Measurements from ENCODE around the gene EFTUD2.

Gene EFTUD2

GRCh38 chr17:44910231-44911106, 11.2 kb upstream of the EFTUD2 start:
- DNase-seq = no peak

DNA sequence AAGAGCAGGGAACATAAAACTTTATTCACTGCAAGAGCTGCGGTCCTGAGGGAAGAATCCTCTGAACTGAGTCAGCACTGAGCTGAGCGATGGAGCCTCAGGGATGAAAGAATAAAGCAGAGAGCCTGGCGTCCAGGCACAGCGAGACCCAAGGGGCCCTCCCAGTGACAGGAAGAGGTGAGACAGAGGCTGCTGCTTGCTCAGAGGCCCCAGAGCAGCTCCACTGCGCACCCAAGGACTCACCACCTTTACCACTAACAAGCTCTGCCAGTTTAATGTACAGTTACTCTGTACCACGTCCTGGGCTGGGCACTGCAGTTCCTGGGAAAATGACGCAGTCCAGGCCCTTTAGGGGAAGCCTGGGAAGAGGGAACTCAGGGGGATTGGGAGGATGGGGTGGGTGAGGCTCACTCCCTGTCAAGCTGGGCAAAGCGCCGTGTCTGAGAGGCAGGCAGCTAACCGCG, 10.5 kb upstream of the EFTUD2 start:
- DNase-seq = no peak

DNA sequence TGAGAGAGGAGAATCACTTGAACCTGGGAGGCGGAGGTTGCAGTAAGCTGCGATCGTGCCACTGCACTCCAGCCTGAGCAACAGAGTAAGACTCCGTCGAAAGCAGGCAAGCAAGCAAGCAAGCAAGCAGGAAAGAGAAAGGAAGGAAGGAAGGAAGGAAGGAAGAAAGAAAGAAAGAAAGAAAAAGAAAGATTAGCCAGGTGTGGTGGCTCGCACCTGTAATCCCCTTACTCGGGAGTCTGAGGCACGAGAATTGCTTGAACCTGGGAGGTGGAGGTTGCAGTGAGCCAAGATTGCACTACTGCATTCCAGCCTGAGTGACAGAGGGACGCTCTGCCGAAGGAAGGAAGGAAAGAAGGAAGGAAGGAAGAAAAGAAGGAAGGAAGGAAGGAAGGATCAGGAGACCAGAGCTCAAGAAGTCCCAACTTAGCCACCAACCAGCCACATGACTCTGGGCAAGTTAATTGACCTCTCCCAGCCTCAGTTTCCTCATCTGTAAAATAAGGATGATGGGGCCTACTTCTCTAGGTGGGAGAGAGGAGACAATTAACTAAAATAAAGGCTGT, 9.6 kb upstream of the EFTUD2 start:
- no peak for DNase-seq

- DNase-seq = no peak
Observed at GRCh38 chr17:44907729-44908470, 8.7 kb upstream of the EFTUD2 start.

DNA sequence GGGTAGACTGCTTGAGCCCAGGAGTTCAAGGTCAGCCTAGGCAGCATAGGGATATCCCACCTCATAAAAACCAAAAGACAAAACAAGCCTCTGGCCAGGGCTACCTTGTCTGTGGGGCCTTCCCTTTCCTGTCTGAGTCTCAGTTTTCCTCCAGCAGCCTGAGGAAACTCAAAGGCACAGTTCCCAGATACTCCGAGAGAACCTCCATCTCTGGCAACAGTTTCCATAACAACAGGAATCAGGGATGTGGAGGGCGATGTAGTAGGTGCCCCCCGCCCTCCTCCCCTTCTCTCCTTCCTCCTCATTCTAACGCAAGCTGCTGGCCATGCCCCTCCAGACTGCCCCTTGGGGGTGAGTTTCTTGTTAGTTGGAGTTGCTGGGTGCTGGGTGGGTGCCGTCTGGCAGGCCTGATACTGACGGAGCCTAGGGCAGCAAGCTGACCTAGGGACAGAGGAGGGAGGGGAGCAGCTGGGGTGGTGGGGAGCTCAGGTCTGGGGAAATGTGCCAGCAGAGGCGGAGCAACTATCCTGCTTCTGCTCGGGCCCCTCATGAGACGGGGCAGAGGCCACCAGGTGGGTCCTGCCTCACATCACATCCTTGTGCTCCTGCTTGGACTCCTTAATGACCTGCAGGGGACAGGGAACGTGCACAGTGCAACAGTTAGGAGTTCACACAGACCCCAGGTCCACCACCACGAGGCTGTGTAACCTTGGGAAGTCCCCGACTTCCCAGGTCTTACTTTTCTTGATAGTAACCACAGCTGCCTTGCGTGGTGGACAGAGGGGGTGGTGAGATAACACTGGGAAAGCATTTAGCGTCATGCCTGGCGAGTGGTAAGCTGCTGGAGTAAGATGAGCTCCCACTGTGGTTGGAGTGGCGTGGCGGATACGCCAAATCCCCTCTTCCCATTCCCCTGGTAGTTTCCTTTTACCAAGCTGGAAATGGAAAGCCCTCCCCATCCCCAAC, 7.8 kb upstream of the EFTUD2 start:
- DNase-seq = no peak

- no peak for DNase-seq
Observed at GRCh38 chr17:44906010-44906646, 6.9 kb upstream of the EFTUD2 start.

DNA sequence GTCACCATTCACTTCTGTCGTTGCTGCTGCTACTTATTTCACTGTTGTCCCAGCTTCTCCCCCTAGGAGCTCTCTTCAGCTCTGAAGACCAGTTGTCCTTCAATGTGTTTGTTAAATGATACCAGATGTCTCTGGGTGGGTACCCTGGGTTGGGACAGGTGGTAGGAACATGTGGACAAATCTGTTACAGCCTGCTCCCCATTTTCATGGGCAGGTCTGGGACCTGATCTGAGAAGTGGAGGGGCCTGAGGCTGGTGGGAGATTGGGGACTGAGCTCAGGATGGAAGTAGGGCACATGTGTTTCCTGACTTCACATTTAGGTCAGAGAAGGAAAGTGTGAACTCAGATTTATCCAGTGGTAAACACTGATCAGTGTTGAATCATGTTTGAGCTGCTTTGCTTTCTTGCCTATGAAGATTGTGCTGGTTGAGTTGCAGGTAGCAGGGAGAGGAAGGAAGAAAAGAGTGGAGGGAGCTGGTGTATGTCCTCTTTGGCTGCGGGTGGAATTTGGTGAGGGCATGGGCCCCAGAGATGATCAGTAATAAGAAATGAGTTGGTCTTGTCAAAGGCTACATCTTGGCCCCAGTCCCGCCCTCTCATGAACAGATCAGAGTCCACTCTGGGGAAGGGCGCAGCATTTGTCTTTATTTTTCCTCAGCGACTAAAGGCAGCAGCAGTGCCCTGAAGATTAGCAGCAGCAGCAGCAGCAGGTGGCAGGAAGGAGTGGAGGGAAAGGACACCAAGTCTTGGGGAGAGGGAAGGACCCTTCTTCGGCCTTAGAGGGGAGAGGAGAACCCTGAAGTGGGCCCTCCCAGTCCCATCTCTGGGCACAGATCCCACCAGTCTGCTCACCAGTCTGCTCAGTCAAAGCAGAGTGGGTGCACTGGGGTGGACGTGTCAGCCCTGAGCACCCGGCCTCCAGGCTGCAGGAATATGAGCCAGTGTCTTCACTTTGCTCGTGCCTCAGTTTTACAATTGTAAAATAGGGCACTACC, 6.1 kb upstream of the EFTUD2 start:
- no peak for DNase-seq

- DNase-seq = no peak
Observed at GRCh38 chr17:44904001-44904984, 5.0 kb upstream of the EFTUD2 start.

DNA sequence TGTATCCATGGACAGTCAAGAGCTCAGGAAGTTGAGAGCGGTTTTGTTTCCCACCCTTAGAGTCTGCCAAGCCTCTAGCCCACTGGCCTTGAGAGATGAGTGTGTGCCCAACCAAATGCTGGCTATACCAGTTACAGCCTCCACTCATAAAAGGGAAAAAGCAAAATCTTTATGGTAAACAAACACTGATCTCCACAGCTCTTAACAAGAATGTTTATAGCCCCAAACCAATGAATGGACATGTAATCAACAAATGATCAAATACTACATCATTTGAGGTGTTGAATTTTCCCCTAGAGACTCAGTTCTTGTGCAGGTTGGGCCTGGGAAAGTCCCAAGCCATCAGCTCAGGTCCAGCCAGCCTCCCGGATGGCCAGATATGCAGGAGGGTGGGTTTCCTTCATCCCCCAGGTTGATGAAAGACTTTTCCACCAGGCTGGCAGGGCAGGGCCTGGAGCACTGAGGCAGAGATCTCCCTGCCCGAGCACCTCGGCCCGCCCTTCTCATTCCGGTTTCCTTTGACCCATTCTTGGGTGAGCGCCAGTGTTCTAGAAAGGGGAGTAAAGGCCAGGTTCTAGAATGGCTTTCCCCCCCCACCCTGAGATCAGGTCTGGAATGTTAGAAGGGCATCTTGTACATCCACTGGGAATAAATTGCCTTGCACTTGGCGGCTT, 3.9 kb upstream of the EFTUD2 start:
- no peak for DNase-seq

DNA sequence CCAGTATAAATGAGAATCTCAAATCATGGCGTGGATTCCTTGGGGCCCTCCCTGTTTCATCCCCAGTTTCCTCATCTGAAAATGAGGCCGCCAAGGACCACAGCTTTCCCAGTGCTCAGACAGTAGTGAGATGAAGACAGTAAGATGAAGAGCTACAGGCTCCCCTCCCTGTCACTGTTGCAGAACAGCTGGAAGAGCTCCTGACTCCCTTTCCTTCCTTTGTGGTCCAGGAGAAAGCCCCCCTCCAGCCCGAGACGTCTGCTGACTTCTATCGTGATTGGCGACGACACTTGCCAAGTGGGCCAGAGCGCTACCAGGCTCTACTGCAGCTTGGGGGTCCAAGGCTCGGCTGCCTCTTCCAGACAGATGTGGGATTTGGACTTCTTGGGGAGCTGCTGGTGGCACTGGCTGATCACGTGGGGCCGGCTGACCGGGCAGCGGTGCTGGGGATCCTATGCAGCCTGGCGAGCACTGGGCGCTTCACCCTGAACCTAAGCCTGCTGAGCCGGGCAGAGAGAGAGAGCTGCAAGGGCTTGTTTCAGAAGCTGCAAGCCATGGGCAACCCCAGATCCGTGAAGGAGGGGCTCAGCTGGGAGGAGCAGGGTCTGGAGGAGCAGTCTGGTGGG, 3.0 kb upstream of the EFTUD2 start:
- no peak for DNase-seq

GRCh38 chr17:44901411-44901921, 2.2 kb upstream of the EFTUD2 start:
- no peak for DNase-seq

DNA sequence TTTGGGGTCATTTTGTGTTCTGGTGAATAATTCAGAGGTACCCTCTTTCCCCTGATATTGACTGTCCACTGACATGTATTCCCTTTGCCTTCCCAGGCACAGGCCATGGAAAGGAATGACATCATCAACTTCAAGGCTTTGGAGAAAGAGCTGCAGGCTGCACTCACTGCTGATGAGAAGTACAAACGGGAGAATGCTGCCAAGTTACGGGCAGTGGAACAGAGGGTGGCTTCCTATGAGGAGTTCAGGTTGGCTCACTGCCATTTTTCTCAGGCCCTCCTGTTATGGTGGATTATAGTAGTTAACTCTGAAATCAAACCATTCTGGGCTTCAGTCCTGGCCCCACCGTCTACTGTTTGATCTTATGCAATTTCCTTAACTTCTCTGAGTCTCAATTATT, 1.6 kb upstream of the EFTUD2 start:
- DNase-seq = no peak

GRCh38 chr17:44898768-44899073, 524 bp downstream of the EFTUD2 start:
- no peak for DNase-seq

DNA sequence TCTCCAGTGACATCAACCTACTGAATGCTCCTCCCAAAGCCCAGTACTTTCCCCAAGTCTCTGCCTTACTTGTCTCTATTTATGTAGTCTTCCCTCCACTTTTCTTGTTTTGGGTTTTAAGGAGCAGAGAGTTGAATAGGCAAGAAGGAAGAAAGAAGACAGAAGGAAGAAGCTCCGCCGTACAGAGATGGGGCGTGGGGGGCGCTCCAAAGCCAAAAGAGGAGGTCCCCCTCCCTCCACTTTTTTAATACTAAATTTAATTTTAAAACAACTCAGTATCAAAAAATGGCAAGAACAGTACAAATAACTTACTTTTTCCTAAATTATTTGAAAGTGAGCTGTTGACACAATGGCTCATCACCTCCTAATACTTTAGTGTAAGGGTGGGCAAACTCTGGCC, 4.6 kb downstream of the EFTUD2 start:
- no peak for DNase-seq

- DNase-seq = no peak
Observed at GRCh38 chr17:44892250-44892649, 7.0 kb downstream of the EFTUD2 start.

- no peak for DNase-seq
Observed at GRCh38 chr17:44889003-44889402, 10.2 kb downstream of the EFTUD2 start.

DNA sequence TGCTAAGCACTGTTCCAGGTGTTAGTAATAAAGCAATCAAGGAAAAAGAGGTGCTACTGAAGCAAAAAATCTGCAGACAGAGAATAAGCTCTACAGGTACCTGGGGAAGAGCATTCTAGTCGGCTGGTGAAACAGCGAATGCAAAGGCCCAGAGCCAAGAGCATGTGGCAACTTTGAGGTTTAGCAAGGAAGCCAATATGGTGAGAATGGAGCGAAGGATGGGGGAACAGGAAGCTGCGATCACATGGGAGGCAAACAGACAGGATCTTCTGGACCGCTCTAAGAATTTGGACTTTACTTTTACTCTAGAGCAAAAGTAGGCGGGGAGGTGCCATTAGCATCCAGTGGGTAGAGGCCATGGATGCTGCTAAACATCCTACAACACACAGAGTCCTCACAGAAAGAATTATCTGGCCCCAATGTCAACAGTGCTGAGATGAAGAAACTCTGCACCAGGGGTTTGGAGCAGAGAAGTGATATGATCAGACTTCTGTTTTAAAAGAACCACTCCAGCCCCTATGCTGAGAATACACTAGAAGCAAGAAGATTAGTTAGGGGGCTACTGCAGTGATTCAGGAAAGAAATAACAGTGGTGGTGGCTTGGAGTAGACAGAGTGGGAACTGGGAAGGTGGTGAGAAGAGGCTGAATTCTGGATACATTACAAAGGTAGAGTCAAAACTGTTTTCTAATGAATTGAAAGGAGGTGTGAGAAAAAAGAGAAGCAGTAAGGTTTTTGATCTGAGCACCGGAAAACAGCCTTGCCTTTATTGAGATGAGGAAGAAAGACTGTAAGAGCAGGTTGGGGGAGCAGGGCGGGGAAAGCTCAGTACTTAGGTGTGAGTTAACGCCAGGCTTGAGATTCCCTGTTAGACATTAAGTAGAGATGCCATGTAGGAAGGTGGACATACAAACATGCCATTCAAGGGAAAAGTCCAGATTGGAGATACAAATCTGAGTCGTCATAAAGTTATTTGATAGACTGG, 11.0 kb downstream of the EFTUD2 start:
- DNase-seq = no peak
